Measurements from ENCODE around the gene HTR3C. TPM values are rescaled to one million over a fixed set of nuclear protein-coding genes. Genes with fewer than 3 reads are reported as not detected.

Gene HTR3C
- total and polyA plus RNA-seq, 2 donors from 2014 or later, result not detected

DNA sequence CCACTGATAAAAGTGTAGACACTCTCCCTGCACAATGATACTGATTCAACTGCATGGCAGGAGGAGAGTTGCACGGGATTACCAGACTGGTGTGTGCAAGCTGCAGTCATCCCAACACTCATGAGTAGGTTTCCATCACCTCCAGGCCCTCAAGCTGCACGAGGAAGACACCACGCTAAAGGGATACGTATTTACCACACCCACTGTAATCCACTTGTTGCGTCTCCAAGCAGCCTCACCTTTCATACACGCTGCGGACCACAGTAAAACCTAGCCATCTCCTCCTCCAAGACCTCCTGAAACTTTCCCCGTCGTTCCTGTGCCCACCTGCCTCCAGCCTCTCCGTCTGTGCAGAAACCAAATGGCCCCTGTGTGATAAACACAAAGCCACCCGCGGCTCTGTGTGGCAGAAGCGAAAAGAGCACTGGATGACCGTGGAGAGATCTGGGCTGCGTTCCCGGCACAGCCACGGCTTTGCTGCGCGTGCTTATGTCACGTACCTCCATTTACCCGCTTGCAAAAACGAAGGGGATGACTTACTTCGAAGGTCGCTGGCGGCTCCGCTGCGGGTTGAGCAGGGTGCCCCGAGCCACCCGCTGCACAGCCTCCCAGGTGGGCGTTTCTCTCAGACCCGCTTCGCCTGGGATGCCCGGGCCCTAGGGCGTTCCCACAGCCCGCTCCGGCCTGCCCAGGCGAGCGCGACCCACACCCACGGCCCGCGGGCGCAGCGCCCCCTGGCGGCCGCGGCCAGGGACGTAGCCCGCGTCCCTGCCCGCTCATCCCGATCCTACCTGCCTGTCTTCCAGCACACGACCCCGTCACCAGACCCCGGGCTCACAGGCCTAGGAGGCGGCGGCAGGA lies 35.8 kb upstream of the HTR3C start:
- Histone ChIP-seq H3K4me1 (ENCODE audit: control insufficient read depth in 2 of 3, insufficient read depth in 2 of 3, low read depth in 1 of 3, low read length in 3 of 3) (peaks cover 3 to 10% (median 9%) of the 10 kb centered on the region in 3 donors), H3K27me3 (ENCODE audit: control insufficient read depth, insufficient read depth, low read length) (no peaks in the 10 kb centered on the region), H3K9me3 (ENCODE audit: control insufficient read depth in 2 of 3, insufficient read depth in 1 of 3, low read length in 3 of 3) (no peaks in the 10 kb centered on the region), H3K4me3 (ENCODE audit: low read length in 3 of 3) (peak overlapping the region; percentile 89 to 99 (median 94)), H3K9ac (ENCODE audit: low read length in 3 of 3) (peak overlapping the region; percentile 77 to 81 (median 79)), H3K27ac (ENCODE audit: low read depth in 2 of 2, low read length in 2 of 2) (peak overlapping the region; percentile 58 to 83), H3K36me3 (ENCODE audit: control insufficient read depth in 2 of 3, insufficient read depth in 3 of 3, low read length in 3 of 3) (no peaks in the 10 kb centered on the region)
- DNase-seq, result peak; percentile 71 to 86 (median 85)
- no peak for FAIRE-seq
- intact Hi-C loops (cut with DNase I), result loop anchor here (10.0 kb wide), 1 partner anchor 122 kb away; no protein-coding TSS in a partner anchor
- TF ChIP-seq, protein P1, sequence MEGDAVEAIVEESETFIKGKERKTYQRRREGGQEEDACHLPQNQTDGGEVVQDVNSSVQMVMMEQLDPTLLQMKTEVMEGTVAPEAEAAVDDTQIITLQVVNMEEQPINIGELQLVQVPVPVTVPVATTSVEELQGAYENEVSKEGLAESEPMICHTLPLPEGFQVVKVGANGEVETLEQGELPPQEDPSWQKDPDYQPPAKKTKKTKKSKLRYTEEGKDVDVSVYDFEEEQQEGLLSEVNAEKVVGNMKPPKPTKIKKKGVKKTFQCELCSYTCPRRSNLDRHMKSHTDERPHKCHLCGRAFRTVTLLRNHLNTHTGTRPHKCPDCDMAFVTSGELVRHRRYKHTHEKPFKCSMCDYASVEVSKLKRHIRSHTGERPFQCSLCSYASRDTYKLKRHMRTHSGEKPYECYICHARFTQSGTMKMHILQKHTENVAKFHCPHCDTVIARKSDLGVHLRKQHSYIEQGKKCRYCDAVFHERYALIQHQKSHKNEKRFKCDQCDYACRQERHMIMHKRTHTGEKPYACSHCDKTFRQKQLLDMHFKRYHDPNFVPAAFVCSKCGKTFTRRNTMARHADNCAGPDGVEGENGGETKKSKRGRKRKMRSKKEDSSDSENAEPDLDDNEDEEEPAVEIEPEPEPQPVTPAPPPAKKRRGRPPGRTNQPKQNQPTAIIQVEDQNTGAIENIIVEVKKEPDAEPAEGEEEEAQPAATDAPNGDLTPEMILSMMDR (IDR thresholded peaks at IDR 0.05; ENCODE audit: borderline replicate concordance, extremely low read depth, insufficient read depth), result peak; percentile 90

DNA sequence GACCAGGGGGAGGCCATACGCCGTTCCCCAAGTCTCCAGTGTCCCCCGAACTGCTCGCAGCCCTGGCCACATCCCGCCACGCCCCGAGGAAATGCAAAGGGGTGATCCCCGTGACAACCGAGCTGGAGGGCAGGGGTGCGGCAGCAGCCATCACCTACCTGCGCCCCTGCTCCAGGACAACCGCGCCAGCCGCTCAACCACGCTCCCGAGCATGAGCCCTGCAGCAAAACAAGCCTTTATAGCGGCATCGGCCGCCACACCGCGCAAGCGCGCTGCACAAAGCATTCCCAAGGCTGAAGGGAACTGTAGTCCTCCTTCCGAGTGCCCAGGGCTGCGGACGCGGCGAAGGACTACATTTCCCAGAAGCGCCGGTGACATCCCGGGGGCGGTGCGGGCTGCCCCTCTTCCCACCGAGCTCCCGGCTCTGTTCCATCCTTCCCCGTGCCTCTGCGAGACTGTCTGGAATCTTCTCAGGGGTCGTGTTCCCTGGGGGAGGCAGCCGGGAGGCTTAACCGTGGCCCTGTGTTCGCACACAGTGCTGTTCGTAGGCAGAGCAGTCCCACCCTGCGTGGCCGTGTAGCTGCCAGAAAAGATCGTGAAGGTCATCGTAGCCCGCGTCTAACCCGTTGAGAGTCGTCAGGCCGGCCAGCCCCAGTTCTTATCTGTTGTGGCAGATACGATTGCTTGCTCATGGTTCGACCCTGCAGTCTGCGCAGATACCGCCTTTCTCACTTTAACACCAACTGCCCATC lies 35.0 kb upstream of the HTR3C start, which contains the start of gene ABCC5:
Gene ABCC5, minus strand, starts transcription at position 213 of the 752 bp plus-strand sequence. CDS start 3,492 bp downstream, outside the sequence.
- peak within 1 kb of the TSS; percentile 89 to 99 (median 94) for H3K4me3 ChIP-seq (ENCODE audit: low read length in 3 of 3)
- DNase-seq, result peak; percentile 96 to 98 (median 97)
- no peaks in the 10 kb centered on the region for H3K36me3 ChIP-seq (ENCODE audit: control insufficient read depth in 2 of 3, insufficient read depth in 3 of 3, low read length in 3 of 3)
- peaks cover 3 to 10% (median 9%) of the 10 kb centered on the region in 3 donors for H3K4me1 ChIP-seq (ENCODE audit: control insufficient read depth in 2 of 3, insufficient read depth in 2 of 3, low read depth in 1 of 3, low read length in 3 of 3)
- intact Hi-C loops (cut with DNase I), result loop anchor here (10.0 kb wide), 1 partner anchor 123 kb away; no protein-coding TSS in a partner anchor
- no peak for FAIRE-seq
- no peaks in the 10 kb centered on the region for H3K9me3 ChIP-seq (ENCODE audit: control insufficient read depth in 2 of 3, insufficient read depth in 1 of 3, low read length in 3 of 3)
- H3K27me3 ChIP-seq (ENCODE audit: control insufficient read depth, insufficient read depth, low read length), result no peaks in the 10 kb centered on the region
- peak within 1 kb of the TSS; percentile 77 to 86 (median 79) for H3K9ac ChIP-seq (ENCODE audit: low read length in 3 of 3)
- TF ChIP-seq, protein P1 (IDR thresholded peaks at IDR 0.05; ENCODE audit: borderline replicate concordance, extremely low read depth, insufficient read depth), result no peak
- peak within 1 kb of the TSS; percentile 58 to 91 for H3K27ac ChIP-seq (ENCODE audit: low read depth in 2 of 2, low read length in 2 of 2)

DNA sequence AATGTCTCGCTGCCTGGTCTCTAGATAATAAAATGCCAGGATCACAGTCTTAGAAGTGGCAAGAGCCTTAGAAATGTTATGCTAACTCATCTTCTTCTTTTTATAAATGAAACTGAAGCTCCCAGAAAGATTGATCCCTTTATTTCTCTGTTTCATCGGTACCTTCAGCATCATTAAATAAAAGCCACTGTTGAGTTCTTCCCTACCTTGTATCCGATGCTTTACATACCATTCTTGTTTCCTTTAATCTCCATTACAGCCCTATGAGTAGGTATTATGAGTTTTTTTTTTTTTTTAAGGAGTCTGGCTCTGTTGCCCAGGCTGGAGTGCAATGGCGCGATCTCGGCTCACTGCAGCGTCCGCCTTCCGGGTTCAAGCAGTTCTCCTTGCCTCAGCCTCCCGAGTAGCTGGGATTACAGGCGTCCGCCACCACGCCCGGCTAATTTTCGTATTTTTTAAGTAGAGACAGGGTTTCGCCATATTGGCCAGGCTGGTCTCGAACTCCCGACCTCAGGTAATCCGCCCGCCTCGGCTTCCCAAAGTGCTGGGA lies 34.3 kb upstream of the HTR3C start:
- H3K9ac ChIP-seq (ENCODE audit: low read length in 3 of 3), result peak overlapping the region; percentile 66 to 86 (median 79)
- DNase-seq (no peak), FAIRE-seq (no peak)
- H3K9me3 ChIP-seq (ENCODE audit: control insufficient read depth in 2 of 3, insufficient read depth in 1 of 3, low read length in 3 of 3), result no peaks in the 10 kb centered on the region
- TF ChIP-seq, protein P1 (IDR thresholded peaks at IDR 0.05; ENCODE audit: borderline replicate concordance, extremely low read depth, insufficient read depth), result no peak
- peak overlapping the region; percentile 89 to 99 (median 94) for H3K4me3 ChIP-seq (ENCODE audit: low read length in 3 of 3)
- peaks cover 3 to 10% (median 9%) of the 10 kb centered on the region in 3 donors for H3K4me1 ChIP-seq (ENCODE audit: control insufficient read depth in 2 of 3, insufficient read depth in 2 of 3, low read depth in 1 of 3, low read length in 3 of 3)
- intact Hi-C loops (cut with DNase I), result loop anchor here (10.0 kb wide), 1 partner anchor 124 kb away; no protein-coding TSS in a partner anchor
- H3K27ac ChIP-seq (ENCODE audit: low read depth in 2 of 2, low read length in 2 of 2), result peak overlapping the region; percentile 51 to 91
- no peaks in the 10 kb centered on the region for H3K27me3 ChIP-seq (ENCODE audit: control insufficient read depth, insufficient read depth, low read length)
- H3K36me3 ChIP-seq (ENCODE audit: control insufficient read depth in 2 of 3, insufficient read depth in 3 of 3, low read length in 3 of 3), result no peaks in the 10 kb centered on the region
